IMR-90 (cell line): ENCODE measurements around the gene DNAJA1. TPM values are rescaled to one million over a fixed set of nuclear protein-coding genes. Genes with fewer than 3 reads are reported as not detected.

Experiments
- ATAC-seq: fragments of 200-7000 bp; cut with Tn5 transposase; 2 replicates; pipeline ENCODE4 v1.9.1; 2020; ENCODE audit warnings: low read depth, mild to moderate bottlenecking, moderate library complexity
- BruUV-seq: library from RNA; stranded (reverse); fragments of 400-500 nt; replicated peaks from 2 replicates; lab custom pipeline; 2021; lab: Mats Ljungman, UMichigan
- CTCF ChIA-PET: fragments of 300-600 bp; formaldehyde crosslinking; extraction: SDS; loops from one replicate; lab custom pipeline; 2021; ENCODE audit warnings: antibody characterized with exemption; lab: Yijun Ruan, JAX
- POLR2A ChIA-PET: fragments of 300-600 bp; sonication (Branson Sonifier 250); formaldehyde crosslinking; loops from one replicate; lab custom pipeline; 2022; ENCODE audit warnings: antibody characterized with exemption; ENCODE audit not compliant: unreplicated experiment; lab: Charles Lee
- DNase-seq: peaks from one replicate; pipeline ENCODE4 v3.0.0; 2013
- H2AFZ ChIP-seq: replicated peaks from 2 replicates; pipeline ENCODE3; 2013; ENCODE audit warnings: low read length, mild to moderate bottlenecking; ENCODE audit not compliant: poor library complexity
- H2AK5ac ChIP-seq: 2 replicates; pipeline ENCODE4 v1.6.1; 2013; ENCODE audit warnings: low read depth, low read length, inconsistent platforms
- H2AK9ac ChIP-seq: replicated peaks from 2 replicates; pipeline ENCODE3; 2013; ENCODE audit warnings: mild to moderate bottlenecking, low read depth, low read length, moderate library complexity; ENCODE audit not compliant: poor library complexity
- H2BK120ac ChIP-seq: 2 replicates; pipeline ENCODE4 v1.6.1; 2013; ENCODE audit warnings: low read depth, low read length, inconsistent platforms
- H2BK15ac ChIP-seq: 3 replicates; pipeline ENCODE4 v1.6.1; 2013; ENCODE audit warnings: low read depth, low read length, inconsistent platforms
- H2BK20ac ChIP-seq: 2 replicates; pipeline ENCODE4 v1.6.1; 2013; ENCODE audit warnings: low read depth, mild to moderate bottlenecking, inconsistent platforms, low read length, moderate library complexity
- H2BK5ac ChIP-seq: 2 replicates; pipeline ENCODE4 v1.6.1; 2013; ENCODE audit warnings: mild to moderate bottlenecking, low read depth, low read length, inconsistent platforms; ENCODE audit not compliant: poor library complexity, severe bottlenecking
- H3K14ac ChIP-seq: replicated peaks from 2 replicates; pipeline ENCODE4 v1.6.1; 2013; ENCODE audit warnings: low read depth, low read length, inconsistent platforms
- H3K18ac ChIP-seq: 2 replicates; pipeline ENCODE4 v1.6.1; 2013; ENCODE audit warnings: low read depth, low read length, control low read depth
- H3K23ac ChIP-seq: 2 replicates; pipeline ENCODE4 v1.6.1; 2013; ENCODE audit warnings: low read depth, low read length, inconsistent platforms
- H3K27ac ChIP-seq: 2 replicates; pipeline ENCODE4 v1.5.1; 2013; ENCODE audit warnings: mild to moderate bottlenecking, control low read depth, low read length; ENCODE audit not compliant: insufficient read depth
- H3K27me3 ChIP-seq: 2 replicates; pipeline ENCODE4 v1.6.1; 2013; ENCODE audit warnings: low read length; ENCODE audit not compliant: control insufficient read depth, insufficient read depth
- H3K36me3 ChIP-seq: 2 replicates; pipeline ENCODE4 v1.6.1; 2013; ENCODE audit warnings: low read length, mixed read lengths; ENCODE audit not compliant: control insufficient read depth, insufficient read depth
- H3K4ac ChIP-seq: 2 replicates; pipeline ENCODE4 v1.6.1; 2013; ENCODE audit warnings: low read depth, low read length, inconsistent platforms
- H3K4me1 ChIP-seq: 2 replicates; pipeline ENCODE4 v1.6.1; 2013; ENCODE audit warnings: low read length, mixed read lengths; ENCODE audit not compliant: control insufficient read depth, insufficient read depth
- H3K4me2 ChIP-seq: 2 replicates; pipeline ENCODE4 v1.6.1; 2013; ENCODE audit warnings: low read depth, mild to moderate bottlenecking, control low read depth, low read length, moderate library complexity
- H3K4me3 ChIP-seq: 2 replicates; pipeline ENCODE4 v1.5.1; 2013; ENCODE audit warnings: low read depth, mild to moderate bottlenecking, control low read depth, low read length, moderate library complexity; ENCODE audit not compliant: insufficient read depth
- H3K56ac ChIP-seq: 2 replicates; pipeline ENCODE4 v1.6.1; 2013; ENCODE audit warnings: low read length, inconsistent platforms; ENCODE audit not compliant: insufficient read depth; ENCODE audit errors: extremely low read depth
- H3K79me1 ChIP-seq, 2 experiments: 2 replicates each; pipeline ENCODE4 v1.6.1; 2013; ENCODE audit warnings: low read length in 2 of 2, inconsistent platforms in 1 of 2, low read depth in 1 of 2
- H3K9ac ChIP-seq: 2 replicates; pipeline ENCODE4 v1.6.1; 2013; ENCODE audit warnings: low read depth, low read length, control low read depth
- H3K9me1 ChIP-seq: 2 replicates; pipeline ENCODE4 v1.6.1; 2013; ENCODE audit warnings: low read length, inconsistent platforms; ENCODE audit not compliant: insufficient read depth
- H3K9me3 ChIP-seq: 2 replicates; pipeline ENCODE4 v1.6.1; 2013; ENCODE audit warnings: low read length; ENCODE audit not compliant: control insufficient read depth, insufficient read depth
- H4K20me1 ChIP-seq: 2 replicates; pipeline ENCODE4 v1.6.1; 2013; ENCODE audit warnings: low read length, inconsistent platforms; ENCODE audit not compliant: insufficient read depth
- H4K5ac ChIP-seq: 2 replicates; pipeline ENCODE4 v1.6.1; 2013; ENCODE audit warnings: mild to moderate bottlenecking, low read depth, low read length, control low read depth
- H4K8ac ChIP-seq, 2 experiments: 2 replicates each; pipeline ENCODE4 v1.6.1; 2013; ENCODE audit warnings: low read depth in 2 of 2, low read length in 2 of 2, control low read depth in 1 of 2, inconsistent platforms in 1 of 2
- H4K91ac ChIP-seq: 2 replicates; pipeline ENCODE4 v1.6.1; 2013; ENCODE audit warnings: low read depth, low read length, inconsistent platforms; ENCODE audit not compliant: insufficient read depth
- CHD1 ChIP-seq: IDR thresholded peaks from 2 replicates; pipeline ENCODE4 v1.6.1; 2012; ENCODE audit warnings: low read depth, low read length, improper control_type of control experiment
- ELK1 ChIP-seq: fragments of 150-350 bp; IDR thresholded peaks from 2 replicates; pipeline ENCODE4 v1.6.1; 2016; ENCODE audit warnings: low read depth, mild to moderate bottlenecking, low read length, moderate library complexity, borderline replicate concordance
- MAFK ChIP-seq: IDR thresholded peaks from 2 replicates; pipeline ENCODE4 v1.6.1; 2012; ENCODE audit warnings: low read depth, low read length, improper control_type of control experiment
- MAZ ChIP-seq: IDR thresholded peaks from 2 replicates; pipeline ENCODE4 v1.6.1; 2012; ENCODE audit warnings: low read depth, mild to moderate bottlenecking, low read length, improper control_type of control experiment, moderate library complexity, borderline replicate concordance
- NFE2L2 ChIP-seq: fragments of 150-350 bp; IDR thresholded peaks from 2 replicates; pipeline ENCODE4 v1.6.1; 2016; ENCODE audit warnings: low read depth, mild to moderate bottlenecking, low read length
- RAD21 ChIP-seq: IDR thresholded peaks from 2 replicates; pipeline ENCODE4 v1.6.1; 2012; ENCODE audit warnings: low read length, improper control_type of control experiment
- RFX5 ChIP-seq: IDR thresholded peaks from 2 replicates; pipeline ENCODE4 v1.8.0; 2012; ENCODE audit warnings: low read depth, mild to moderate bottlenecking, low read length, moderate library complexity
- SMC3 ChIP-seq: fragments of 150-350 bp; IDR thresholded peaks from 2 replicates; pipeline ENCODE4 v1.6.1; 2016; ENCODE audit warnings: low read depth, mild to moderate bottlenecking, antibody characterized with exemption, low read length, moderate library complexity
- WGBS, 2 experiments: methylation state at CpG; one replicate each; pipeline versions ENCODE4 v1.1.5 to v1.1.7; 2013; ENCODE audit warnings: missing lambda C conversion rate in 2 of 2; ENCODE audit not compliant: insufficient read length in 1 of 2; ENCODE audit errors: extremely low coverage in 2 of 2; 5-methylcytosine and 5-hydroxymethylcytosine counted together
- dilution Hi-C: fragments of 300-500 bp; cut with HindIII; formaldehyde crosslinking; loops from one replicate; pipeline ENCODE4 v1.14.3; 2018; ENCODE audit warnings: low sequenced_read_pairs; ENCODE audit not compliant: unreplicated experiment
- in situ Hi-C: fragments of 300-500 bp; cut with MboI; formaldehyde crosslinking; loops from 3 replicates; pipeline ENCODE4 v1.14.3; 2019; ENCODE audit warnings: low sequenced_read_pairs, inconsistent platforms, mixed read lengths
- intact Hi-C: fragments of 100-400 bp; cut with micrococcal nuclease; formaldehyde crosslinking; loops from 2 replicates; pipeline ENCODE4 v1.10.0; 2022
- polyA plus RNA-seq, 3 experiments: library from polyadenylated mRNA; depleted of rRNA; stranded (reverse); fragments of >200 nt; gene quantifications; 2 replicates each; pipeline ENCODE4 v1.2.3, GENCODE V29; 2012; ENCODE audit warnings: low replicate concordance in 1 of 3
- total RNA-seq: library from RNA; depleted of rRNA; stranded (reverse); fragments of >200 nt; gene quantifications from 2 replicates; pipeline ENCODE4 v1.2.3, GENCODE V29; 2012

The DNAJA1 gene
- total and polyA plus RNA-seq, 2 of the 4 experiments (the other 2 are of a cell fraction) = 59.5 to 118 TPM

- no peak overlapping the region for H2AK5ac ChIP-seq
- H4K5ac ChIP-seq = no peak overlapping the region
- H3K27ac ChIP-seq = no peak overlapping the region
- H3K9me1 ChIP-seq = peaks cover 3% of the 10 kb centered on the region; the same call in 1 of the 2 replicates
- H4K91ac ChIP-seq = no peak overlapping the region
- TF ChIP-seq RAD21 = no peak
- no peak for TF ChIP-seq SMC3
- TF ChIP-seq RFX5 = no peak
- TF ChIP-seq ELK1 = no peak
- no peak for TF ChIP-seq MAZ
- TF ChIP-seq CHD1 = no peak
- no peak for TF ChIP-seq NFE2L2
- no peak for TF ChIP-seq MAFK
- WGBS, 2 experiments = no CpG with 5 or more reads among the region's 2 CpGs
- H3K9ac ChIP-seq = no peak overlapping the region
- H3K14ac ChIP-seq = no peak overlapping the region
- H3K23ac ChIP-seq = no peak overlapping the region
- no peak overlapping the region for H3K4ac ChIP-seq
- DNase-seq (no peak), ATAC-seq (no peak)
- no TSS peak for BruUV-seq
- H4K20me1 ChIP-seq = no peaks in the 10 kb centered on the region
- H3K18ac ChIP-seq = no peak overlapping the region
- no peaks in the 10 kb centered on the region for H3K9me3 ChIP-seq
- H2BK20ac ChIP-seq = no peak overlapping the region
- H3K56ac ChIP-seq = no peak overlapping the region
- H3K79me1 ChIP-seq = peaks cover 0 to 12% of the 10 kb centered on the region in 2 experiments; a peak in 3 of 4 replicates
- H2AK9ac ChIP-seq = no peak overlapping the region
- H3K27me3 ChIP-seq = no peaks in the 10 kb centered on the region
- no peak overlapping the region for H2AFZ ChIP-seq
- no peak overlapping the region for H2BK120ac ChIP-seq
- in situ Hi-C loops = no loop called here
- peaks cover 5% of the 10 kb centered on the region; the same call in 1 of the 2 replicates for H3K36me3 ChIP-seq
- POLR2A ChIA-PET = no interaction called here
- dilution Hi-C loops = no loop called here
- H3K4me1 ChIP-seq = no peaks in the 10 kb centered on the region
- H2BK15ac ChIP-seq = no peak overlapping the region
- intact Hi-C loops = no loop called here
- CTCF ChIA-PET = interaction anchor here (0.6 kb wide), 1 partner anchor 9 kb away, joined by 3 read pairs; no protein-coding TSS in a partner anchor
- H3K4me3 ChIP-seq = no peak overlapping the region
- H3K4me2 ChIP-seq = no peak overlapping the region
- H2BK5ac ChIP-seq = no peak overlapping the region
- no peak overlapping the region for H4K8ac ChIP-seq
Measured at GRCh38 chr9:33013962-33014664, 11.0 kb upstream of the DNAJA1 start.
